ENCODE data around the gene ARFRP1.

Gene ARFRP1

GRCh38 chr20:63746751-63747315 lies 39.1 kb upstream of the ARFRP1 start:
- Mint-ChIP-seq H3K4me1 (ENCODE audit: low read depth) (peaks cover 18% of the 10 kb centered on the region), H3K27ac (no peak overlapping the region), H3K4me3 (no peak overlapping the region), H3K9me3 (no peaks in the 10 kb centered on the region), H3K27me3 (no peaks in the 10 kb centered on the region), H3K36me3 (ENCODE audit: low read depth) (peaks cover 6% of the 10 kb centered on the region)
- no peak for DNase-seq

- Mint-ChIP-seq H3K9me3 (no peaks in the 10 kb centered on the region), H3K4me1 (ENCODE audit: low read depth) (peaks cover 14% of the 10 kb centered on the region), H3K27ac (no peak overlapping the region), H3K36me3 (ENCODE audit: low read depth) (peaks cover 6% of the 10 kb centered on the region), H3K27me3 (no peaks in the 10 kb centered on the region), H3K4me3 (no peak overlapping the region)
- no peak for DNase-seq
These were observed 38.4 kb upstream of the ARFRP1 start for GRCh38 chr20:63745961-63746731.

- Mint-ChIP-seq H3K4me3 (no peak overlapping the region), H3K9me3 (no peaks in the 10 kb centered on the region), H3K27me3 (no peaks in the 10 kb centered on the region), H3K36me3 (ENCODE audit: low read depth) (peaks cover 6% of the 10 kb centered on the region), H3K27ac (peak overlapping the region; percentile 14), H3K4me1 (ENCODE audit: low read depth) (peaks cover 7% of the 10 kb centered on the region)
- DNase-seq = no peak
These were observed 37.6 kb upstream of the ARFRP1 start for GRCh38 chr20:63745424-63745805.

GRCh38 chr20:63744574-63745423 lies 37.0 kb upstream of the ARFRP1 start:
- no peak for DNase-seq
- no peaks in the 10 kb centered on the region for H3K27me3 Mint-ChIP-seq
- H3K4me3 Mint-ChIP-seq = no peak overlapping the region
- peak overlapping the region; percentile 14 for H3K27ac Mint-ChIP-seq
- H3K4me1 Mint-ChIP-seq (ENCODE audit: low read depth) = peaks cover 5% of the 10 kb centered on the region
- H3K9me3 Mint-ChIP-seq = no peaks in the 10 kb centered on the region
- peaks cover 6% of the 10 kb centered on the region for H3K36me3 Mint-ChIP-seq (ENCODE audit: low read depth)

- Mint-ChIP-seq H3K9me3 (no peaks in the 10 kb centered on the region), H3K27ac (no peak overlapping the region), H3K4me1 (ENCODE audit: low read depth) (peaks cover 2% of the 10 kb centered on the region), H3K27me3 (no peaks in the 10 kb centered on the region), H3K36me3 (ENCODE audit: low read depth) (peaks cover 6% of the 10 kb centered on the region), H3K4me3 (no peak overlapping the region)
- DNase-seq = no peak
These were observed 36.4 kb upstream of the ARFRP1 start for GRCh38 chr20:63744158-63744557.

DNA sequence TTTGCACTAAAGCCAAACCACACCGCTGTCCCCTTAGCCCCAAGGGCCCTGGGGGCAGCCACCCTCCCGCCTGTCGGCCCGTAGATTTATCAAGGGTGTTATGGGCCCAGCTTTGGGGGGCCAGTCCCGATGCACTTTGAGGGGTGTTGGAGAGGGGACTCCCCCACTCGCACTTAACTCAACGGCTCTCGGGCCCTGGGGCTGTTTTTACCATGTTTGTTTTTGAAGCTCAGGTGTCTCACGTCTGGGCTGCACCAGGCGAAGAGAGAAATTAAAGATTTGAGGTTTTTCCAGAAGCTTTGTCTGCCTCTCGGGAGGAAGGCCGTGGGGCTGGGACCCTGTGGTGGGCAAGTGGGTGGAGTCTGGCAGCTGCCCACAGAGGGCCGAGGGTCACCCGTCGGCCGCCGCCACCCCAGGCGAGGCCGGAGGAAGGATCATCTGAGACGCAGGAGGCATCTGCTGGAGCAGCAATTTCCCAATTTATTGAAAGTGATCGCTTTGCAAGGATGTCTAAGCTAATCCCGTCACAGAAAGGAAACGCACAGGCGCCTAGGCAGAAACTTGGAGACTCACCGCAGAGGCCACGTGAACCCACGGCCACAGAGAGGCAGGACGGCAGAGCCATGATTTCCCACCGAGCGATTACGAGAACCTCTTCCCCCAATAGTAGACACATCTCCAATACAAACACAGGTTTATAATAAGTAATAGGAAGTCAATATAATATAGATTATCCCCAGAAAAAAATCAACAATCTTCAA lies 35.6 kb upstream of the ARFRP1 start:
- DNase-seq = no peak
- H3K9me3 Mint-ChIP-seq = no peaks in the 10 kb centered on the region
- H3K4me3 Mint-ChIP-seq = no peak overlapping the region
- H3K27me3 Mint-ChIP-seq = no peaks in the 10 kb centered on the region
- peaks cover 6% of the 10 kb centered on the region for H3K36me3 Mint-ChIP-seq (ENCODE audit: low read depth)
- H3K27ac Mint-ChIP-seq = no peak overlapping the region
- peaks cover 2% of the 10 kb centered on the region for H3K4me1 Mint-ChIP-seq (ENCODE audit: low read depth)

DNA sequence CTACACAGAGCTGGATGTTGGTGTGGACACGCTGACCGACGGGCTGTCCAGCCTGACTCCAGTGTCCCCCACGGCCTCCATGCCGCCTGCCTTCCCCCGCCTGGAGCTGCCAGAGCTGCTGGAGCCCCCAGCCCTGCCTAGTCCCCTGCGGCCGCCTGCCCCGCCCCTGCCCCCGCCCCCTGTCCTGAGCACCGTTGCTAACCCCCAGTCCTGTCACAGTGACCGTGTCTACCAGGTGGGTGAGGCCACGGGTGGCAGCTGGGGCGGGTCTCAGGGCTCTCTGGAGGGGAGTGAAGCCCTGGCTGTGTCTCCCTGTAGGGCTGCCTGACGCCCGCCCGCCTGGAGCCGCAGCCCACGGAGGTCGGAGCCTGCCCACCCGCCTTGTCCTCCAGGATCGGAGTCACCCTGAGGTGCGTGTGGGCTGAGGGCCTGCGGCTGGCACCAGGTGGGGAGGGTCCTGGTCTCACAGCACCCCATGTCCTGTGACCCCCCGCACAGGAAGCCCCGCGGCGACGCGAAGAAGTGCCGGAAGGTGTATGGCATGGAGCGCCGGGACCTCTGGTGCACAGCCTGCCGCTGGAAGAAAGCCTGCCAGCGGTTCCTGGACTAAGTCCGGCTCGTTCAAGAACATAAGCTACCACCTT lies 34.7 kb upstream of the ARFRP1 start:
- H3K4me3 Mint-ChIP-seq = no peak overlapping the region
- H3K27me3 Mint-ChIP-seq = no peaks in the 10 kb centered on the region
- H3K9me3 Mint-ChIP-seq = no peaks in the 10 kb centered on the region
- H3K36me3 Mint-ChIP-seq (ENCODE audit: low read depth) = peaks cover 6% of the 10 kb centered on the region
- DNase-seq = no peak
- H3K4me1 Mint-ChIP-seq (ENCODE audit: low read depth) = peaks cover 5% of the 10 kb centered on the region
- H3K27ac Mint-ChIP-seq = no peak overlapping the region

DNA sequence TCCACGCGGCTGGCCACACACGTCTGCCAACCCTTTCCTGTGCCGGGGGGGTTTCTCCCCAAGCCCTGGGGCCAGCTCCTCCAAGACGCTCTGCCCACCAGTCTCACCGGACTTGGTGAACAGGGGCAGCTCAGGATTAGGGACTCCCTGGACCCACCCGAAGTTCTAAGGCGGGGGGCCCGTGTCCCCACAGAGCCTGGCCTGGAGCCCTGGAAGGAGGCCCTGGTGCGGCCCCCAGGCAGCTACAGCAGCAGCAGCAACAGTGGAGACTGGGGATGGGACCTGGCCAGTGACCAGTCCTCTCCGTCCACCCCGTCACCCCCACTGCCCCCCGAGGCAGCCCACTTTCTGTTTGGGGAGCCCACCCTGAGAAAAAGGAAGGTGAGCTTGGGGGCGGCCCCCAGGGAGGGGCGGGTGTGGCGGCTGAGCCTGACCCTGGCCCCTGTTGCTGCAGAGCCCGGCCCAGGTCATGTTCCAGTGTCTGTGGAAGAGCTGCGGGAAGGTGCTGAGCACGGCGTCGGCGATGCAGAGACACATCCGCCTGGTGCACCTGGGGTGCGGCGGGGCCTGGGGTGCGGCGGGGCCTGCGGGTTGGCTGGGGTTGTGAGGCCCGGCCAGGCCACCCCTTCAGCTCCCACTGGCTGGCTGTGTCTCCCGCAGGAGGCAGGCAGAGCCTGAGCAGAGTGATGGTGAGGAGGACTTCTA lies 34.1 kb upstream of the ARFRP1 start:
- Mint-ChIP-seq H3K27me3 (no peaks in the 10 kb centered on the region), H3K4me3 (no peak overlapping the region), H3K27ac (no peak overlapping the region), H3K36me3 (ENCODE audit: low read depth) (peaks cover 8% of the 10 kb centered on the region), H3K9me3 (no peaks in the 10 kb centered on the region), H3K4me1 (ENCODE audit: low read depth) (peaks cover 9% of the 10 kb centered on the region)
- no peak for DNase-seq

- Mint-ChIP-seq H3K36me3 (ENCODE audit: low read depth) (peaks cover 12% of the 10 kb centered on the region), H3K4me3 (no peak overlapping the region), H3K27me3 (no peaks in the 10 kb centered on the region), H3K27ac (no peak overlapping the region), H3K4me1 (ENCODE audit: low read depth) (peaks cover 14% of the 10 kb centered on the region), H3K9me3 (no peaks in the 10 kb centered on the region)
- DNase-seq = no peak
These were observed 33.5 kb upstream of the ARFRP1 start for GRCh38 chr20:63741354-63741675.

GRCh38 chr20:63740627-63741353 lies 33.0 kb upstream of the ARFRP1 start:
- no peaks in the 10 kb centered on the region for H3K9me3 Mint-ChIP-seq
- peaks cover 17% of the 10 kb centered on the region for H3K36me3 Mint-ChIP-seq (ENCODE audit: low read depth)
- peak; percentile 61 for DNase-seq
- H3K27ac Mint-ChIP-seq = no peak overlapping the region
- H3K27me3 Mint-ChIP-seq = no peaks in the 10 kb centered on the region
- peak overlapping the region; percentile 59 for H3K4me3 Mint-ChIP-seq
- peaks cover 19% of the 10 kb centered on the region for H3K4me1 Mint-ChIP-seq (ENCODE audit: low read depth)

DNA sequence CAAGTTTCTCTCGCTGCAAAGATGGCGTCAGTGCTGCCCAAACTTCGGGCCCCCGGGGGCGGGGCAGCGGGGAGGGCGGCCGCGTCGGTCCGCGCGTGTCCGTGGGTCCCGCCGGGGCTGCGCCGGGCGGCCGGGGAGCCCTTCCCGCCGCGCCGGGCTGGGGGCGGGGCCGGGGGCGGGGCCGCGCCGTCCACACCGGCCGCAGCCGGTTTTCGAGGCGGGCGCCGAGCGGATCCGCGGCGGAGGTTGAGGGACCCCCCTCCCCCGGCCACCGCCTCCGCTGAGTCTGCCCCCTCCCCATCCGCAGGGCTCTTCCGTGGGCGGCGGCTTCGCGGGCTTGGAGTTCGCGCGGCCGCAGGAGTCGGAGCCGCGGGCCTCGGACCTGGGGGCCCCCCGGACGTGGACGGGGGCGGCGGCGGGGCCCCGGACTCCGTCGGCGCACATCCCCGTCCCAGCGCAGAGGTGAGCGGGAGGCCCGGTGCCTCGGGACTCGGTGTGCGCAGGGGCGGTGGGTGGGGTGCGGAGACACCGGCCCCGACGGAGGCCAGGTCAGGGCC lies 32.4 kb upstream of the ARFRP1 start:
- peak; percentile 69 for DNase-seq
- Mint-ChIP-seq H3K9me3 (no peaks in the 10 kb centered on the region), H3K27me3 (no peaks in the 10 kb centered on the region), H3K36me3 (ENCODE audit: low read depth) (peaks cover 24% of the 10 kb centered on the region), H3K4me1 (ENCODE audit: low read depth) (peaks cover 25% of the 10 kb centered on the region), H3K27ac (no peak overlapping the region), H3K4me3 (peak overlapping the region; percentile 59)

- no peaks in the 10 kb centered on the region for H3K27me3 Mint-ChIP-seq
- peaks cover 28% of the 10 kb centered on the region for H3K36me3 Mint-ChIP-seq (ENCODE audit: low read depth)
- no peaks in the 10 kb centered on the region for H3K9me3 Mint-ChIP-seq
- H3K4me3 Mint-ChIP-seq = peak within 1 kb of the TSS; percentile 59
- H3K4me1 Mint-ChIP-seq (ENCODE audit: low read depth) = peaks cover 25% of the 10 kb centered on the region
- H3K27ac Mint-ChIP-seq = no peak within 1 kb of the TSS
- peak; percentile 75 for DNase-seq
These were observed 31.6 kb upstream of the ARFRP1 start, which contains the start of gene SLC2A4RG for GRCh38 chr20:63739130-63740069. Gene SLC2A4RG, plus strand, starts transcription at chr20:63739776. Its CDS starts 137 bp downstream, at chr20:63739913.
